GM21381 (cell line): Measurements from ENCODE around the gene HEMK1.

Source experiments
- ATAC-seq: cut with Tn5 transposase; IDR thresholded peaks from one replicate; pipeline ENCODE4 v1.9.1; 2021; ENCODE audit warnings: mild to moderate bottlenecking, moderate library complexity; ENCODE audit not compliant: unreplicated experiment

Gene HEMK1, protein sequence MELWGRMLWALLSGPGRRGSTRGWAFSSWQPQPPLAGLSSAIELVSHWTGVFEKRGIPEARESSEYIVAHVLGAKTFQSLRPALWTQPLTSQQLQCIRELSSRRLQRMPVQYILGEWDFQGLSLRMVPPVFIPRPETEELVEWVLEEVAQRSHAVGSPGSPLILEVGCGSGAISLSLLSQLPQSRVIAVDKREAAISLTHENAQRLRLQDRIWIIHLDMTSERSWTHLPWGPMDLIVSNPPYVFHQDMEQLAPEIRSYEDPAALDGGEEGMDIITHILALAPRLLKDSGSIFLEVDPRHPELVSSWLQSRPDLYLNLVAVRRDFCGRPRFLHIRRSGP

GRCh38 chr3:50568947-50569749 lies at the start of gene HEMK1:
TSS of gene HEMK1 (plus strand) at chr3:50569522. CDS start at chr3:50571105, 1,583 bp downstream.
- peak; percentile 60 for ATAC-seq

- ATAC-seq, result no peak
Observed at GRCh38 chr3:50520849-50521248, 48.5 kb upstream of the HEMK1 start.

- no peak for ATAC-seq
Observed at GRCh38 chr3:50521572-50521971, 47.8 kb upstream of the HEMK1 start.

- no peak for ATAC-seq
Observed at GRCh38 chr3:50523279-50523811, 46.0 kb upstream of the HEMK1 start.

DNA sequence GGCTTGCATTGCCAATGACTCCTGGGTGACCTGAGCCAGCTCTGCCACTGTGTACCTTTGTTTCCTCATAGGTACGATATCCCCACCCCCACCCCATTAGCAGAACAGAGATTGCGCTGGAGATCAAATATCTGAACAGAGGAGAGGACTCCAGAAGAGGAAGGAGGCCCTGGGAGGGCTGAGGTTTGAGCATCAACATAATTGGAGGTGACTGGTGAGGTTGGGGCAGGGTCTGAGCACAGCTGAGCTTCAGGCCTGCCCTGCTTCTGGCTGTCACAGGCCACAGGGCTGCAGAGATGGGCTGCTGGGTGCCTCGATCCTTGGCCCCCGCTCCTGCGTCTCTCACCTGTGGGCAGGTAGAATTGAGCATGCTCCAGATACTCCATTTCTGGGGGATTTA lies 44.6 kb upstream of the HEMK1 start:
- ATAC-seq, result no peak

DNA sequence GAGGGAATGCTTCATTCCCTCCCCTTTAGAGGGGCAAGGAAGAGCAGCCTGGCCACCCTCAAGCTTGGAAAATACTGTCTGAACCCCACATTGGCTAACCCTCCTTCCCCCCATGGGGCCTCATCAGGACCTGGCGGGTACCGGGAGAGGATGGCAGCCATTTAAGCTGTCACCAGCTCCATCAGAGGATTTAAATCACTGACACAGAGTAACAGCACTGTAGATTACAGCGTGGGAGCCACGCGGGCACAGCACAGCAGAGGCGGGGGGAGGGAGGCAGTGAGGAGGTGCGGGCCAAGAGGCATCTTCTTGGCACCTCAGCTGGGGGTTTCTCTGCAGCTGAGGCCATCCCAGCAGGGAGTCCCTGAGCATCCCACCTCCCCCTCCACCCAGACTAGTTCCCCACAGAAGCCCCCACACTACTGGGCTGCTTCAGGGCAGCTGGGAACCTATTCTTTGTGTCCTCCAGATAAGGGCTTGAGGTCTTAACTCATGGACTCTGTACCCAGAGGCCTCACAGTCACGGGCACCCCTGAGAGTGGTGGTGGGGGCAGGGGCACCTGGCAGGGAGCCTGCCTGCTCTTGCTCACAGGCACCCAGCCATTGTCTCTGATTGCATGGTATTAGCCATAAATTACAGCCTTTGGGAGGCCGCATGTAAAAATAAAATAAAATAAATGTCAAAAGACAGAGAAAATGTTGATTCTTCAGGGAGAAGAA lies 44.0 kb upstream of the HEMK1 start:
- ATAC-seq, result no peak

- ATAC-seq, result no peak
Observed at GRCh38 chr3:50525987-50526386, 43.3 kb upstream of the HEMK1 start.

DNA sequence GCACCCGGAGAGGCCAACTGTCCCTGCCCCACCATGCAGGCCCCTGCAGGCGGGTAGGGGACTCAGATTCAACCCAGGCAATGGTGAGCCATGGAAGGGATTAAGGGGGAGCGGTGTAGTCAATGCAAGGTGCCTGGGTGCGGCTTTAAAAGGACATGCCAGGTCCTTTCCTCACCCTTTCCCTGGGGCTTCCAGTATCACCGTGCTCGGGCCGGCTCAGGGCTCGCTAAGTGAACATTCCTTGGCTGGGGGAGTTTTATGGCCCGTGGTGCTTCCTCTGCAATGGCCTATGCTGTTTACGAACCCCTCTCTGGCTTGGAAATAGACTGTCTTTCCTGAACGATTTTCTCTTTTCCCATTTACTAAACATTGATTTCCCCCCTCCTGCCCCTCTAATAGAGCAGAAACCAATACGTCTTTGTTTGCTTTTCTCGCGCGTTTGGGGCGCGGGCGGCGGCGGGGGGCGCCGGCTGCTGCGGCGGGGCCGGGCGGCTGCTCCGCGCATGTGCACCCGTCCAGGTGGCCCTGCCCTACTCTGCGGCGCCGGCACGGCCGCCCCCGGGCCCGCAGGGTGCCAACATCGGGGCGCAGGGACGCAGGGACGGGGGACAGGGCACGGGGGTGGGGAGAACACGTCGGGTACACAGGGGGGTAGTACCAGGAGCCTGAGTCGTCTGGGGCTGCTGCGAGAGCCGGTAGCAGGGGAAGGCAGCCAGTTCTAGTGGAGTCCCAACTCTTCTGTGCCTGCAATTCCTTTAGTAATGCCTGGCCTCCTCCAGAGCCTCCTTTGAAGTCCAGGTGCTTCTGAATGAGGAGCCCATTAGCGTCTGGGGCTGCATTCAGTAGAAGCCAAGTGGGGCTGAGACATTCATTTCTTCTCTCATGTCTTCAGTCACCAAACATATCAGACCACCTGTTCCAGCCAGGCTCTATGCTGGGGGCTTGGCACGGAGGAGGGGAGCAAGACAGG lies 39.0 kb upstream of the HEMK1 start:
- no peak for ATAC-seq

- no peak for ATAC-seq
Observed at GRCh38 chr3:50531201-50531600, 38.1 kb upstream of the HEMK1 start.

GRCh38 chr3:50532062-50532705 lies 37.1 kb upstream of the HEMK1 start:
- ATAC-seq, result no peak

DNA sequence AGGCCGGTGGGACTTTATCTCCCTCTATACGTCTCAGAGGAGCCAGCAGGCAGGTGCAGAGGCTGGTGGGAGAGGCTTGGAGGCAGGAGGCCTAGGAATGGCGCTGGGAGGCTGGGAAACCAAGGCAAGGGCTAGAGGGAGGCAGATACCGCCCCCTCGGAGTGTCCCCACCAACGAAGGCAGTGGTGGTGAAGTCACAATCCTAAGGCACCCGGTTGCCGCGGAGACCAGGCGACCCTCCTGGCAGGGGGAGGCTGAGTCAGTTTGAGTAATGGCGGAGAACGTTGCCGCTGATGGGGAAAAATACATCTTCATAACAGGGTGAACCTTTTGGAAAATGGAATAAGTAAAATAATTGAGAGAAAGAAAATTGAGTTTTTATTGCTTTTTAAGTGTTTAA lies 36.0 kb upstream of the HEMK1 start:
- no peak for ATAC-seq

DNA sequence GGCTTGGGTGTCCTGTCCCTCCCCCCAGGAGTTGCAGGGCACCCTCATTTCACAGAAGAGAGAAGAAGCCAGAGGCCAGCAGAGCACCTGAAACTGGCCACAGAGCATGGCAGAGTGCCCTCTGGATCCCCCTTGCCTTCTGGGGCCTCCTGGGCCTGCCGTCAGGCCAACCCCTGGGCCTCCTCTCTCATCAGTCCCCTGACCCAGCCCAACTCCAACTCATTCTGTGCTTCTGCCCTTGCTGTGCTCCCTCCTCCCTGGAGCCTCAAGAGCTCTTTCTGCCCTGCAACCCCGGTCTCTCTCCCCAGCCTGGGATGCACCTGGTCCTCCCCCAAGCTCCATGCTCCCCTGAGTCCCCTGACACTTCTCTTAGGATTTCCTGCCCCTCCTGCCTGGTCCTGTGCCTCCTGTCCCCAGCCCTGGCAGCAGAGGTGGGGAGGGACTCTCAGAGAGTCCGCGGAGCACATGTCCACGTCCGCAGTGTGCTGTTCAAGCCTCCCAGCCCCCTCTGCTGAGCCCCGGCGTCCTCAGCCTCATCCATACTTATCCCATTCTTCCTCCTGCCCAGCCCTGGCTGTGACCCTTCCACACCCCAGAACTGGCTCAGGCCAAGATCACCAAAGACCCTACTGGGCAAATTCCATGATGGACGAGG lies 35.4 kb upstream of the HEMK1 start:
- no peak for ATAC-seq

- ATAC-seq, result no peak
Observed at GRCh38 chr3:50534681-50535330, 34.5 kb upstream of the HEMK1 start.

DNA sequence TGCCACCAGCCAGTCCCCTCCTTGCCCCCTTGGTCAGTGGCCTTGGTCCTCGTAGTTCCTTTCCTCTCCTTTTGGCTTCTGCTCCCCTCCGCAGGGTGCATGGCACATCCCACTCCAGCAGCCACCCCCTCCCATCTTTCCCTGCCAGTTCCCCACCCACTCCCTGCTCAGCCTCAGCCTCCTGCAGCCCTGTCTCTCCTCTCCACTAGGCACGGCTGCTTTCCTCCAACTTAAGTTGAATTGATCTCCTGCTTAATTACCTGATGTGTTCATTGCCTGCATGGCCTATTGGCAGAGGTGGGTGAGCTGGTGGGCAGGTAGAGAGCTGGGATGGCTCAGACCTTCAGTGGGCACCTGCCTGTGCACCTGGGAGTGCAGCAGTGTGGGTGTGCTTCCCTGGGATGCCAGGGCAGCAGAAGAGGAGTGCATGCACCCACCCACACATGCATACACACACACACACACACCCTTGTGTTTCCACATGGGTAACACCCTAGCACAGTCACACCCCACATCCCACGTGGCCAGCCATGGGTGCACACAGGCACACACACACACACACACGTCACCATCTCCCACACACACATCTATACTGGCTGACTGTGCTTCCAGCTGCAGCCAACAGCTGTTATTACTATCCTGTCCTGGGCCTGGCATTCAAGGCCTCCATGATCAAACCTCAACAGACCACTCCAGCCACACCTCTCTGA lies 32.7 kb upstream of the HEMK1 start:
- no peak for ATAC-seq

DNA sequence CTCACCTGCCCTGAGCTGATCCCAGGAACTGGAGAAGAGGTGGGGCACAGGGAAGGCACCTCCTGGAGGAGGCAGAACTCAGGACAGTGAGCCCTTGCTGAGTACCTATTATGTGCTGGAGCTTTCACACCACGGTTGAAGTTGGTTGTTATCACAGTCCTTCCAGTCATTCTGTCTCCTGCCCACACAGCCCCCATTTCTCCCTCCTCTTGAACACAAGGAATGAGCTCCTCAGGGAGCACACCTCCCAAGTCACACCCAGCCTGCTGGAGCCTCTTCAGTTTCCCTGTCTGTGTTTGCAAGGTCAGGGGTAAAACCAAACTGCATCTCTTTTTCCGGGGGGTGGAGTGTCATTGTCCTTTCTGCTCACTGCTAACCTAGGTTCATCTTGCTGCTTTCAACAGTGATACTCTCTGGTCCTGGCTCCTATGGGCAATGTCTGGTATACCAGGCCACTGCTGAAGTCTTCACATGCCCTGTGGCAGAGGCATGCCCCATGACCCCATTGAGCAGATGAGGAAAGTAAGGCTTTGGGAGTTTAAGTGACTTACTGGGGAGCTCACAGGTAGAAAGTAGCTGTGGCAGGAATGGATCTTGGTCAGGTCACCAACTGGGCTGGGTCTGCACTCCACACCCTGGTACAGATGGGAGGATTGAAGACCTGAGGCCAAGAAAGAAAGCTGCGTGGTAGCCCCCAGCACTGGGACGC lies 31.7 kb upstream of the HEMK1 start:
- ATAC-seq, result no peak

- no peak for ATAC-seq
Observed at GRCh38 chr3:50539356-50540286, 29.7 kb upstream of the HEMK1 start.
